ENCODE measurements around the gene PIWIL1.

Gene PIWIL1

DNA sequence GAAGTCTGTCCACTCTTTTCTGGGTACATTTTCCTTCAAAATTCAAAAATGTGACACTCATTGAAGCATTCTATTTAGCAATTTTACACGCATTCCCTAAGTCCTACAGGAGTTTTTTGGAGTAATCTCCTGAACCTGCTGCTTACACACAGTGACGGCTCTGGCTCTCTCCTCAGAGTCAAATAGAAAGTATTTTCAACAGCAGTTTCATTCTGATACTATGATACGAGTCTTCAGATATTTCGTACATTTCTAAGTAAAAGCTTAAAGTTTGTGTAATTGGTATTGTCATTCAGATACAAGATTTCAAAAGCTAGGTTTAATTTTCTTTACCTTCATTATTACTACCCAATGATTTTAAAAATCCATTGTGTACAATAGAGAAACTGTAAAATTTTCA, 36.4 kb downstream of the PIWIL1 start:
- no peak for DNase-seq (ENCODE audit: low read depth in 2 of 2)

DNA sequence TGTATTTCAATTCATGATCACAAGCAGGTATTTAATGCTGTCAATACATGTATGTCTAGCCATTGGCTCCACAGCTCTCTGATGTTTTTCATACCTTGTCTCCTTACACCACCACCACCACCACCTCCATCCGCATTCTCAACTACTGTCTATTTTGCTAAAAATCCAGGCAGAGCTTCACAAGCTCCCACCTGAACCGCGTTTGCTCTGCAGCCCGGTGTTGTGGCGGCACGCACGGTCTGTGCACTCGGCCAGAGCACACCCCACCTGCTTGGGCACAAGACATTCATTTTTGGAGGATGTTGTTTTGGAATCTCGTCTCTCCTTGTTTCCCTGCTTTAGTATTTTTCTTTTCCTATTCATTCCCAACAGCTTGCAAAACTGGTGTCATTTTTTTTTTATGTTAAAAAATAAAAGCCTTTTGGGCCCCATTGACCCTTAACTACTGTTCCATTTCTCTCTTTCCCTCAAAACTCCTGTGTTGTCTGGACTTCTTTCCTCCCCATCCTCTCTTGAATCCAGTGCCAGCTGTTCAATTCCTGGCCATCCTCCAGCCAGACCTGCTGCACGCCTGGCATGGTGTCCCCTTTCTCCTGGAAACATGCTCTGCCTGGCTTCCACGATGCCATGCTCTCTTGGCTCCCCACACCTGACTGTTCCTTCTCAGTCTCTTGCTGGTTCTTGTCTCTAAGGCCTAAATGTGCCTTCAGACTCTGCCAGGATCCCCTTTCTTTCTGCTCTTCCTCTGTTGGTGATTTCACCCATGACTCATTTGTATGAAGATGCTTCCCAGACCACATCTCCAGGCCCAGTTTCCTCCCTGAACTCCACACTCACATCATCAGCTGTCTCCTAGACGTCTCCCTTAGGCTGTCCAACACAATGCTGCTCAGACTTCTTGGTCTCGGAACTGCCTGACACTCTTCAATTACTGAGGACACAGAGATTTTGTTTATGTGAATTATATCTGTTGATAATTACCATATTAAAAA, 37.9 kb downstream of the PIWIL1 start:
- no peak for DNase-seq (ENCODE audit: low read depth in 2 of 2)

DNA sequence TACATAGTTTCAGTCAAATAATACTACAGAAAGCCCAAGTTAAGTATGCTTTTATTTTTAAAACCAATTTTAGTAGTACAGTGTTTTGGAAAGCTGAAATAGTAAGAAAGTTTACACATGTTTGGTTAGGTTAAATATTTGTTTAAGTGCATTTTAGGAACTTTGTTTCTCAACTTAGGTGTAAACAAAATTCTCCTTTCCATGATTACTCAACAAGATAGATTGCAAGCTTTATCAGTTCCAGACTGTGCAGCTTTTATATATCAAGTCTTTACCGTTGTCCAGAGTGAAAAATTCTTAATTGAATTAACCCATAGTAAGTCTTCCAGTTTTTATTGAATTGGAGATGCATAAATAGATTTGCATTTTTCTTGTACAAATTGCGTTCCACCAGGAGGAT, 45.1 kb downstream of the PIWIL1 start:
- no peak for DNase-seq (ENCODE audit: low read depth in 2 of 2)

DNA sequence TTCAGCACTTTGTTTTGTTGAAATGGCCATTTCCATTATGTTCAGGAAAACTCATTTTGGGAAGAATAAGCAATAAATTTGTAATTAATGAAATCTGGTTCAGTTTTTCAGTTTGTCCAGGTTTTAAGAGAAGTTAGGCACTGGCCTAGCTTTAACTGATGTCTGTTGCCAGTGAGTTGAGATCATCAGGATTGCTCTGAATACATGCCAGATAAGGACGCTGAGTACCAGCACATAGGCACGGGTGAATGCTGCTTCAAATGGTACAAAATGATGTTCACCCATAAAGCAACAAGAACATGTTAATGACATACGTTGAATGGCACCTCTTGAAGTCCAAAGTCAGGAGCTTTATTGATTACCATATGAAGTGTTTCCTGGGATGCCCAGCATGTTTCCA, 46.5 kb downstream of the PIWIL1 start:
- no peak for DNase-seq (ENCODE audit: low read depth in 2 of 2)

DNA sequence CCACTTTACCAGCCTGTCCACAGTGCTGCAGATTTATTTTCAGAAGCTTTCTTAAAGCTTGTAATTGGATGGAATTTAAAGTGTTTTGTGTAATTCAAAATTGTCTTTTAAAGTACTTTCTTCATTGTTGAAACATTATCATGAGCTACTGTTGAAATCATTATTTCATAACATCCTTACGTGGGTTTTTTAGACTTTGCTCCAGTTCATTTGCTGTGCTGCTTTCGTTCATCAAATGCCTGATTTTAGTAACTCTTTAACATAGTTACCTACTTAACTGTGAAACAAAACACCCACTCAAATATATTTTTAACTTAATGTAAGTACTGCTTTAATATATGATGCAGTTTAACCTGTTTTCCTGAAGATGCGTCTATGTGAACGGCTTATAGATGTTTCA, 47.5 kb downstream of the PIWIL1 start:
- no peak for DNase-seq (ENCODE audit: low read depth in 2 of 2)

DNA sequence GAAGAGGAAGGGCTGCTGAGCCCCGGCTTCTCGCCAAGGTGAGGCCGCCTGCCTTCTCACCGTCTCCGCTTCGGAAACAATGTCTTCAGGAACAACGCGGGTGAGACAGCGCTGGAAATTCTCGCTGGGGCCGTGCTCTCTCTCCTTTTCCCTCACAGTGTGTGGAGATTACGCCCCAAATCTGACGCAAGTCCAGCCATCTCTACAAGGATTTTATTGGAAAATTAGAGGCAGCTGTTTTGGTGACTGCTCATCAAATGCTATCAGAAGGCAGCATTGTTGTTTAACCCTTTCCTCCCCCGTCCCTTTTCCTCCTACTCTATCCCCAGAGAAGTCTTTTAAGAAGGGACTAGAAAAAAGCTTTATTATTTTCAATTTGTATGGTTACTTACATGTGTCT, 53.5 kb downstream of the PIWIL1 start:
- DNase-seq (ENCODE audit: low read depth in 2 of 2): no peak

DNA sequence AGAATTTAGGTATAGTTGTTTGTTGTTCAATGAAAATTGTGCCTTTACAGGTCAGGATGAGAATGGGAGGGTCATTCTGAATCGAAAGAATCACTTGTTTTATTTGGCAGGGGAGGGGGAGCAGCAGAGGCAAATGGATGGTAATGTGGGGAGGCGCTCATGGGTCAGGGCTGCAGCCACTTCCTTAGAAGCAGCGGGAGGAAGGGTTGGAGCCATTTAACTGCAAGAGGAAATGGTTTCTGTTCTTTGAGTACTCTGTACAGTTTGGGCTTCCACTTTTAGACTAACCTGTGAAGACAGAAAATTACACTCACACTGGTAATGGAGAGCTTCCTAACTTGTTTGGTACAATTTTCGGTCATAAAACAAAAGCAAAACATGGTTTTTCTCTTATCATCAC, 57.2 kb downstream of the PIWIL1 start:
- no peak for DNase-seq (ENCODE audit: low read depth in 2 of 2)

DNA sequence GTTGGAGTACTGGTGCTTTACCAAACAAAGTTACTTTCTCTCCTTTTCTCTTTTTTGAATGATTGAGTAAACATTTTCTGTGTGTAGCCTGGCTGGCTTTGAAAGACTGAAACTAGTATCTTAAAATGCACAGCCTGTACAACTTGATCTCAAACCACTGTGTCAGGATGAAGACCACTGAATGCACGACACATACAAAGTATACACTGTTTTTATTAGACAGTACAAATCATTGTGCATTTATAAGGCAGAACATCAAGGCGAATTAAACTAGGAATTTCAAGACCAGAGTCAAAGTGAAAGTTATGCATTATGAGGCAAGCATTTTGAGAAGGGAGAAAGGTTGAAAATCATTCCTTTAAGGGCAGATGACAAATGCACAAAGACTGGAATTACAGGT, 59.0 kb downstream of the PIWIL1 start:
- DNase-seq (ENCODE audit: low read depth in 2 of 2): no peak

DNA sequence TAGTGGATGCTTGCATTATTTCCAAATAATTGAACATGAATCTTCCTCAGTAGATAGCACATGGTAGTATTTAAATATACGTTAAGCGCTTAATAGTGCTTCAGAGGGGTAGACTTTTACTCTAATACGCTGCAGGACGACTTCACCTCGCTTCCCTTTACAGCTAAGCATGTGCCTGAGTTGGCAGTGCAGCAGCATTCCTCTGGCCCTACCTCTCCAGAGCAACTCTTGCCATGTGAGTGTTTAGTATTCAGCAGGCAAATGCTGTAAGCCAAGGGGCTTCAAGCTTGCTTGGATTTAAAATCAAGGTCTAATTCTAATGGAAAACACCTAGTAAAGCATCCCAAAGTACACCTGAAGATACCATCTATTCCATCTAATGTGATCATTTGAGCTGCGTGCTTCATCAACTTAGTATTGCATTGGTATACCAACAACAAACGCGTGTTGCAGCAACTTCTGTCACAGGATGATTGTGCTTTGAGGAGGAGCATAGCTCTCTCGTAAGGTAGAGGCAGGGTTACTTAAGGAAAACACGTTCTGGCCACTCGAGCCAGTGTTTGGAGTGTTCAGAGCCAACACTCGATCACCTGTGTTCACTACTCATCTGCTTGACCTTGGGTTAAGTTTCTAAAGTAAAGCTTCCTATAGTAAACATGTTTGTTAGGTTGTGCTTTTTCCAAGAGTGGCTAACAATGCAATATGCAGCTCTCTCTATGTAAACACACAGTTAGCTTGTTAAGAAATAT, 60.6 kb downstream of the PIWIL1 start:
- DNase-seq (ENCODE audit: low read depth in 2 of 2): no peak

DNA sequence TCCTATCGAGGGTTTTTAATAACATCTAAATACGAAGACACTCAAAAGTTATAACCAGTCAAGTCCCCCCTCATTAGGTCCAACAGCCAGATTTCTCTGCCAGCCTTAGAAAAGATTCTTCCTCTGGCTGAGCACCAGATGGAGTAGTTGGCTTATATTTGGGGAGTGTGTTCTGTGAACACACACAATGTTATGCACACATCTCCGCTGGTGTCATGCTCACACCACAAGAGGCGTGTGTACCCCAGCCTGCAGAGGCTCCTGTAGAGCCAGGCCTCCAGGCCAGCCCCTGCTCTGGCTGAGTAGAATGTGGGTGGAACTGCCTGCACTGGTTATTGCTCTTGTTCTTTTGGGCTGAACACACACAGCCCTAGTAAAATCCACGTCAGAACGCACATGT, 64.0 kb downstream of the PIWIL1 start:
- no peak for DNase-seq (ENCODE audit: low read depth in 2 of 2)

DNA sequence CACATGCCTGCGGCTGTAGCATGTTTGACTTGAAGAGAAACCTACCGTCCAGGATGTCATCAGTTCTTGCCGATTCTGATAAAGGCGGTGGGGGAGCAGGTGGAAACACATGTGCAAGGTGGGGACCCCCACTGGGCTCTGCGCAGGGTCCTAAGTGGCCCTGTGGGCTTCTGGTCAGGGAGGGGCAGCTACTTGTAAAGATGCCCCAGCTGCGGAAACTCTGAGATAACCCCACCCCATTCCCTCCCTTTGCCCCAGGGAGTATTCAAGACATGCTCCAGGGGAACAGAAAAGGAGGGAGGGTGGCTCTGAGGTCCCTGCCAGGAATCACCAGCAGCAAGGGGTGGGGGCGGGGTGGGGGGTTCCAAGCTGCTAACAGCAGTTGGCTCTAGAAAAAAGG, 67.6 kb downstream of the PIWIL1 start:
- DNase-seq (ENCODE audit: low read depth in 2 of 2): no peak

DNA sequence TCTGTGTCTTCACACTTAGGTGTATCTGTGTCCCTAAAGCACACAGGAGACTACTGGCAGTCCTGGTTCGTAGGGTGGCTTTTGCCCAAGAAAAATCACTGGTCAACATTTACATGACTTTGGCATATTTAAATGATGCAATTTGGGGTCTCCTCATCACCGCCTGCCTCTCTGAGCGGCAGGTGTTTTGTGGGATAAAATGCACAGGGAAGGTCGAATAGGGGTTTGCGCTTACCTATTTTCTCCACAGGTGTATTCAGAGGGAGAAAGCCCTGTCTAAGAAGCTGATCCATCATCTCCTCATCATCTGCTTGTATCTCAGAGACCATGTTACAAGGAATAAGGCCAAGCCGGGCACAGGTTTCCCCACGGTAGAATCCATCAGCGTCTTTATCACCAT, 74.7 kb downstream of the PIWIL1 start:
- DNase-seq (ENCODE audit: low read depth in 2 of 2): no peak

DNA sequence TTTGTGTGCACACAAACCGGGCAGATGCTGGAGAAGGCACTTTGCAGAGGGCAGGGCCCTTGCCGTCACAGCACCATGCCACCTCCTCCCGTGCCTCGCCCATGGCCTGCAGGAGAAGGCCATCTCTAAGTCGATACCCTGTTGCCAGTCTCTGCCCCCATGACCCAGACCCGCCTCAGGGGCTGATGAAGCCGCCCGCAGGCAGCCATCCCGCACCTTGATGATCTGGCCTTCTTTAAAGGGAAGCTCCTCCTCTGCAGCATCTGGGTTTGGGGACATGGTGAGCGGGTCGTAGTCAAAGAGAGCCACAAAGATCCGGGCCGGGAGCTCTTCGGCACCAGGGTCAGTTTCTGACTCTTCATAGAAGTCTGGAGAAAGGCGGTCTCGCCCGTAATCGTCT, 76.2 kb downstream of the PIWIL1 start:
- DNase-seq (ENCODE audit: low read depth in 2 of 2): no peak

DNA sequence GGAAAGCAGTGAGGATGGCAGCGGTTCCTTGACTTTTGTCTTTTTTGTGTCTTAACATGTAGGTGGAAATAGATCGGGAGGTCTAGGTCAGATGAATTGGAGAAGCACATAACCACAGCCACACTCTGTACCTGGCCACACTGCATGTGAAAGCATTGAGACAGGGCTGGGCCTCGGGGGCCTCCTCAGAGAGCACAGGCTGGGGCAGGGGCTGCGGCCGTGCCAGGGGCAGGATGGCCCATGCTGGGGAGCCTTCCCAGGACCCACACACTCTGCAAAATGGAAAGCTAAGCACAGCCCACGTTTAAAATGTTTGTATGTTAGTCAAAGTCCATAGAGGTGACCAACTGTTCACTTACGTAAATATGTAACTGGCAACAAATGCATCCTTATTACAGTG, 76.7 kb downstream of the PIWIL1 start:
- DNase-seq (ENCODE audit: low read depth in 2 of 2): no peak

DNA sequence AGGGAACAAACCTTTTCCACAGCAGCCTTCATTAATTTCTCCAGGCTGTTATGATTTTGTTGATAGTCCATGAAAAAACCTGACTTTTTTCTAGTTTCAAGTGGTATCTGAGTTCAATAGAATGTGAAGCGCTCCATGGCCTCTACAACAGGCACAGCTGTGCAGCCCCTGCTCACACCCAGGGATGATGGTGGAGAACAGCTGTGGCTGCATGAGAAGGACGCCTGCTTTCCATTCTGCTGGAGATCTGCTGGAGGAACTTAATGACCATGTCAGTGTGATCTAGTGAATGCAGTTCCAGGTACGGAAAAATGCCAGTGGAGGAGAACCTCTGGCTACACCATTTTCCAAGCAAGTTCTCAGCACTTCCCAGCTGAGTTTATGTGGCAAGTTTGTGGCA, 80.6 kb downstream of the PIWIL1 start:
- no peak for DNase-seq (ENCODE audit: low read depth in 2 of 2)

DNA sequence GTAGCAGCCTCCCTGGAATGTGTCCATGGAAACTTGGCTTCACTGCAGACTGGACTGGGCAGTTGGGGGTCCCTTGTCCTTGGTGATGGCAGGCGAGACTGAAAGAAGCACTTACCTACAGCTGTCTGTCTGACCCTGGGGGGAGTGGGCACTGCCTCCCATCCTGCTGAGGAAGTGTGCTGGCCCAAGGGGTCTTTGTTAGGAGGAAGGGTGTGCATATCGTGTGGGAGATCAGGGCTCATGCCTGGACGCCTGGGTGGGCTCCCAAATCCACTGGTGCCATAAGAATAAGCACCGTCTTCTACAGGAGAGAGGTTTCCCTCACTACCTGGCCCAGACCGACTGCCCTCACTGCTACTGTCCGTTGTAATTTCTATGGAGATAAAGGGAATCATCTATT, 81.4 kb downstream of the PIWIL1 start:
- no peak for DNase-seq (ENCODE audit: low read depth in 2 of 2)

DNA sequence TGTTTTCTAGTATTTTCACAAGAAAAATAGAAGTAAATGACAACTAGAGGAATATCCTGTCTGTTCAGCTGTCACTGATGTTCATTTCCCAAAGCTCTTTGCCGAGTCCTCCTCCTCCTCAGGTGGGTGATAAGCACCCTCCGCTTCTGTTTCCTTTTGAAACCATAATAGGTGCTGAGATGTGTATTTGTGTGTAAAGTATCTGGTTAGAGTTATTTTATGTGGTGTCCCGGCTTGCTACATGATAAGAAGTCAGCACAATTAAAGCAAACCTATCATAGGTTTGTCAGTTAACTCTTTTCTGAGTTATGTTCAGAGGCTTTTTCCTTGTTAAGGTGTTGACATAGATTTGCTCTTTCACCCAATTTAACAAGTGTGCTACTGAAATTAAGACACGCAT, 82.4 kb downstream of the PIWIL1 start:
- no peak for DNase-seq (ENCODE audit: low read depth in 2 of 2)

DNA sequence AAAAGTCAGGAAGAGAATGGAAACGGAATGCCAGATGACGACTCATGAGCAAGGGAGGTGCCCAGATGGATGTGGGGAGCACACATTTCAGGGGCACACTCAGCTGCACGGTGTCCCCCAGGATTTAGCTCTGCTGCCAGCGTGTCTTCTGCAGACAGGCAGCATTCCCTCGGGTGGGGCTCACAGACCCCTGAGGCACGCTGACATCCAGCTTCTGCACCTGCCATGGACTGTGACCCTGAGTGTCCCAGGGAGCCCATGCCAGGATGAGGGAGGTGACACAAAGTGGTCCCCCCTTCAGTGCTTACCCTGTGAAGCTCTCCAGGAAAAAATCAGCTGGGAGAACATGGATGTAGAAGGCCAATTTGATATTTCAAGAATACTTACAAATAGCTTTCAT, 84.2 kb downstream of the PIWIL1 start:
- no peak for DNase-seq (ENCODE audit: low read depth in 2 of 2)
